Stimulated activated CD4-positive, alpha-beta T cell treated with anti-CD3 and anti-CD28 coated beads, Interleukin-1b, Interleukin-23, amount 100 ng/mL, for 24 hours (primary cell): ENCODE results near the gene LRRC63.
"Not testable (repeated sequence)": the region's sequence is repeated elsewhere in the genome, so short reads cannot be mapped to it uniquely, and the experiment has no call there.

Experiments used
- DNase-seq, 4 experiments: peaks; one replicate each; pipeline ENCODE4 v3.0.0-alpha.2; 2020; ENCODE audit warnings: low read depth in 4 of 4, low spot score in 1 of 4

The LRRC63 gene

DNA sequence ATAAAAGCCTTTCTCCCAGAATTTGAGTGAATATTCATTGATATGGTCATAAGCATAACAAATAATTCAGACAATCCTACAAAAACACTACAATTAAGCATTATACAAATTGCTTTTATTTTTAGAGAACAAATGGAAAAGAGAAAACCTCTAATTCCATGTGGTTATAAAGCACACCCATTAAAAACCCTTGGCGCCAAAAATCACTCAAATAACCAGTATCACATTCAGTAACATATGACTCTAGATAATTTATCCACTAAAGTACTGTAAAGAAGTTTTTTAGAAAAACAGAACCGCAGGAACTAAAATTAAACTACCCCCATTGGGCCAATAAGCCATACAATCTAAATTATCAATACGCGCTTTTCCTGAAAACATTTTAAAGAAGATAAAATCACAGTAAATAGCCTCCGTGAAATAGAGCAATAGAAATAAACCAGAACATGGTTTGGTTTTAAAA, 30.3 kb upstream of the LRRC63 start:
- DNase-seq, result no peak

DNA sequence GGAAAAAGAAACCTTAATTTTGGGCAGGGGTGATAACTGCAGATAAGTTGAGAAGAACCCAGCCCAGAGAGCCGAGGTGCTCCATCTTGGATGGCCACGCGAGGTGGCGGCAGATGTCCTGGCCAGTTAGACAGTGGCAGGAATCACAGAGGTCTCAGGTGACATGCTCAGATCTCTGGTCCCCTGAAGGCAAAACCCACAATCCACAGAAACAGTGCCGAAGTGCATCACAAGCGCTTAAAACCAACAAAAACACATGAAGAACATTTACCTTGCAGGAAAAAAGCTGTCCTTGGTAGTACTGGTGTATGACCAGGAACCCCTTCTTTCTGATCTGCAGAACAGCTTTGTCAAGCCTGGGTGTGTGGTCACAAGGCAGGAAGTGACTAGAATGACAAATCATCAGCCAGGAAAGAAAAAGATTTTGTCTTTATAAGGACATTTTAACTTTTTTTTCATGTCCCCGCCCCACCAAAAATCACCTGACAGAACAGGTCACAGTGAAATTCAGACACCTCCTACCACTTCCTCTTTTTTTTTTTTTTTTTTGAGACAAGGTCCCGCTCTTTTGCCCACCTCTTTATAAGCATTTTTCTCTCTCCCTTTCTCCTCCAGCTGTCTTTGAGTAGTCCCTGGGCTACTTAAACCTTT, 29.8 kb upstream of the LRRC63 start, which contains the start of gene LCP1:
Gene LCP1, minus strand, starts transcription at position 338 of the 651 bp plus-strand sequence. CDS start 22,515 bp downstream, outside the sequence.
- DNase-seq, result peak; percentile 26 to 65 (median 45)

DNA sequence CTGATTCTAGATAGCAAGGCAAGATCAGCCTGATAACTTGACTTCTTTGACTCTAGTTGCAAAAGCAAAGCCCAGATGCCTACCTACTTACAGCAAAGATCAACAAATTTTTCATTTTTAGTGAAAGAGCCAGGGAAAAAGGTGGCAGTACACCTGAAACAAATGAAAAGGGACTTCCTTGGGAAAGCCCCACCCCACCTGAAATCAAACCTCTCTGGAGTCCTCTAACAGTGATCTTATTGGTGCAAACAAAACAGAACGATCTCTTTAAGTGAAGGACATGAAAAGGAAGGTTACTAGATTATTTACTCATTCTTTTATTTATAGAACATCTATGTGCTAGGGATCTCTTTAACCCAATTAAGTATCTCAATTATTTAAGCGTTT, 29.2 kb upstream of the LRRC63 start:
- DNase-seq, result no peak

DNA sequence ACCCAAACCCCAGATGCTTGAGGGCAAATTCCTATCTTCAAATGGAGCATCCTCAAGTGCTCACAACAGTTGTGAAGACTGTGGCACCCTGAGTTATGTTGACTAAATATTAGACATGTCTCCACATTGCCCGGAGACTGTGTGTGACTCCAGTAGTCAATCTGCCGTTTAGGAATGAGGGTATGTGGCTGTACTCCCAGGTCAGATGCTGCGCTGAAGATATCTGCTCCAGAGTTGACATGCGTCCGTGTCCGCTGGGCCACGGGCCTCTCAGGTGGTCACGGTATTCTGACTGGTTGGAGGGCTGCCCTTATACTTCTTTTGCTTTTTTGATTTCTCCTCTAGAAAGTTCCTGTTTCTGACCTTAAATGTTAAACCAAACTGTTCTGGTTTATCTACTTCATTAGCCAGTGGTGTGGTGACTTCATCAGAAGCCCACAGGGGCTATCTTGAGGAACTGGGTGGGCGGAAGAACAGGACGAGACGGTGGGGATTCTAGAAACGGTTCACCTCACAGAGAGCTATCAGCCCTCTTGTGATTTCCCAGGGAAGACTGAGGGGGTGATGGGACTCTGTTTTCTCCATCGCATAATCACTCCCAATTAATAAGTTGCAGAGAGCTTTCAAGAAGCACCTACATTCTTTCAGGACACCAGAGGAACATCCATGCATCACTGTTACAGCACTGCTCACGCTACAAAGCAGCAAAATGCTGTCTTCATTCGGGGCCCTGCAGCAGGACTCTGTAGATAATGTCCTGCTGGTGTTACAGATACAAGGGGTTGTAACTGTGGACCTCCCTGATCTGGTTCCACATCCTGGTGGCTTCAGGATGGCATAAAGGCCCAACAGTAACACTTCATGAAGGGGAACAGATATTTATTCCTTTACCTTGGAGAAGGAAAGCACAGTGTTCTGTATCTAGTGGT, 28.4 kb upstream of the LRRC63 start:
- no peak for DNase-seq

DNA sequence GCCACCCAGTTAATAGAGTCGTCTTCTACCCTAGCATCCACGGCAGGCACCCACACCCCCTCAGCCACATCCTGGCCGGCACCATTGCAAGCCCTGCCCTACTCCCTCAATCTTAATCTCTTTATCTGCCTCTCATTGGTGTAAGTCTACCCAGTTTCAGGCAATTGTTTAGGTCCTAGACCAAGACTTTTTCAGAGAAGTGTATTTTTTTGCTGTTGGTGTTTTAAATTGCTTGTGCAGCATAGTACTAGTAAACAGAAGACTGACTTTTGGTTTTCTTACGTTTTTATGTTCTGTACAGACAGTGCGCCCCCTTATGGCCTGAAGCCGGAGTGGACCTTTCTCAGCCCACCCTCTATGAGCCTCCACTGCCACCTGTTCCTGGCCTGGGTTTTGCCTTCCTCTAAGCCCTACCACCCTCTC, 27.4 kb upstream of the LRRC63 start:
- peak; percentile 45 to 68 (median 62) for DNase-seq

DNA sequence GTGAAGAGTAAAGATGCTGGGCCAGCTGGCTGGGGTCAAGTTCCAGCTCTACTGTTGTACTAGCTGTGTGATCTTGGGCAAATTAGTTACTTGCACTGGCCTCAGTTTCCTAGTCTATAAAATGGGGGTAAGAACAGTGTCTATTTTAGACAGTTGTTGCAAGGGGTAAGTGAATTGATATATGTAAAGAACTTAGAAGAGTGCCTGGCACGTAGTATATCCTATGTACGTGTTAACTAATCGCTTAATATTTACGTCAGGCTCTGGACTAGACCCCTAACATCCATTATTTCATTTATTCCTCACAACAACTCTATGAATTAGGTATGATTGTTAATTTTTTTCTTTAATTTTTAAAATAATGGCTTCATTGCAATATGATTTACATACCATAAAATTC, 26.1 kb upstream of the LRRC63 start:
- no peak for DNase-seq

DNA sequence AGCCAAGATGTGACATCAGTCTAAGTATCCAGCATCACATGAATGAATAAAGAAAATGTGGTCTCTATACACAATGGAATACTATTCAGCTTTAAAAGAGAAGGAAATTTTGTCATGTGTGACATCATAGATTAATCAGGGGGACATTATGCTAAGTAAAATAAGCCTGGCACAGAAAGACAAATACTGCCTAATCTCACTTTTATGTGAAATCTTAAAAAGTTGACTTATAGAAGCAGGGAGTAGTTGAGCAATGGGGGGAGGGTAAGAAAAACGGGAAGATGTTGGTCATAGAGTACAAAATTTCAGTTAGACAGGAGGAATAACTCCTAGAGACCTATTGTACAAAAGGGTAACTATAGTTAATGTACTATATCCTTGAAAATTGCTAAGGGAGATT, 19.3 kb upstream of the LRRC63 start:
- DNase-seq, result no peak

DNA sequence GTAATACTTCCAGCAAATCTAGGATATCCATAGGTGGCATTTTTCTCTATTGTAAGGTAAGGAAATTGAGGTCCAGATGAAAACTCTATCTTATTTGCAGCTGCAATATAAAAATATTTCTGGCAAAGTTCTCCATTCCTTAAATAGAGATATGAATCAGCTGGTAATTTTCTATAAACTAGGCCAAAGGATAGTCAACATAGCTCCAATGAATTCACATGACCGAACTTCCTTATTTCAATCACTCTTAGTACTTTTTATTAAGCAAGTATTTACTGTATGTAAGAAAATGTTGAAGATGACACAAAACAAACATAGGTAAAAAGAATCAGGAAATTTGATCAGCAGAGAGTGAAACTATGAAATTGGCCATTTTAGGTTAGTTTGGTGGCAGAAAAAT, 16.7 kb upstream of the LRRC63 start:
- DNase-seq, result no peak

DNA sequence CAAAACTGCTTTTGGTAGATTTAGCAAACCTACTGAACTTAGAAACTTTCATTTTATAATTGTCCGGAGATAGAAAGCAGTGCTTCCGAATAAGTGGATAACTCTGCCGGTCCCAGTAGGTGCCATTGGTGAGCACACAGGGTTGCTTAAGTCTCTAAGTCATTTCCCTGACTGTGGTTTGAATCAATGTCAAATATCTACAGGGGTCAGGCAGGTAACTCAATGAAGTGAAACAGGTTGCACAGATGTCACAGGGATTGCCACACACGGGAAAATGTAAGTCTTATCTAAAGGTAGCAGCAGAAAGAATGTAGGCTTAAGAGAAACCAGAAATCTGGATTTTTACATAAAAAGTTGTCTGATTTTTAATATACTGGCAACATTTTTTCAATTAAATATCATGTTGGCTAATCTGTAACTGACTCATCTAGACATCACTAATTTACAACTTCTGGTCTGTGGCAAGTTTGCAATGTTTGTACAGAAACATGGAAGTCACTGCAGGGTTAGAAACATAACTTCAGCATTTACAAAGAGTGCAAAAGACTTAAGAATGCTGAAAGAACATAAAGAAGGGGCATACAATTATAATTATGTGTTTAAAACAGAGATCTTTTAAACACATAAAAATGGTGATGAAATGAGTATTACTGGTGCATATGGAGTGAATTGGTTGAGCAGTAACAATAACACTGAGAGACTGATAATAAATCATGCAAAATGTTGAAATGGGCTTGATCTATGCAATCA, 14.3 kb upstream of the LRRC63 start:
- no peak for DNase-seq

DNA sequence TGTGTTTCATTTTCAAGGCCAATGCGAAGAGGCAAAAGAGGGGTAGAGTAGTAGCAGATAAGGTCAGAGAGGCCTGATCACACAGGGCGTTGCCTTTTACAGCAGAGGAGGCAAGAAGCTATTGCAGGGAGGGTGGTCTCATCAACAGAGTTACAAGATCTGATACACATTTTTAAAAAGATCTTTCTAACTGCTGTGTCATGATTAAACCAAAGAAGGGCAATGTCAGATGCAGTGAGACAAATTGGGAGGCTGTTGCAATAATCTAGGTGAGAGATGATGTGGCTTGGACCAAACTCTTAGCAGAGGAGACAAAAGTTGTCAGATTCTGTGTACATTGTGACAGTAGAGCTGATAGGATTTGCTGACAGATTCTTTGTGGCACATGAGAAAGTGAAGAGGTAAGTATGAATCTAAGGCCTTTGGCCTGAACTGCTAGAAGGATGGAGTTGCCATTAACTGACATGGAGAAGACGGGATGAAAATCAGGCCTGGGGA, 13.0 kb upstream of the LRRC63 start:
- DNase-seq, result no peak

DNA sequence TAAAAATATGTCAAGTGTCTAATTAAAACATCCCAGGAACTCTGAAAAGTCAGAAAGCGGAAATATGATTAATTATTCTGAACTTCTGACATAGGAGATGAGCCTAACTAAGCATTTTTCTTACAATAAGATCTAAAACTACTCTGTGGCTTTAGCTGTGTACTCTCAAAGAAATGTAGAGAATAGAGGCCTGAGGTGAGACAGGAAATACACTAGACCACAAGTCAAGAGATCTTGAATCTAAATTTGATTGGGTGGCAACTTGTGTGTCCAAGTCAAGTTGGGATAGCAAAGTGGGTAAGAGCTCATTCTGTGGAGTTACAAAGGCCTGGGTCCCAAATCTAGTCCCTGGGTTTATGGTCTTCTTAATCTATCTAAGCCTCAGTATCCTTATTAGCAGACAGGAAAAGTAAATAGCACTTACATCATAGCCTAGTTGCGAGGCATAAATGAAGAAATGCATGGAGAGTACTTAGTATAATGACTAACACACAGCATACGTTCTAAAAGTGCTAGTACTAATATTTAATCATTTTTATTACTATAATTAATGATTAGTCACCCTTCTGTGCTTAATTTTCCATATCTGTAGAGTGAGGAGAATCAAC, 9.4 kb upstream of the LRRC63 start:
- DNase-seq, result no peak

DNA sequence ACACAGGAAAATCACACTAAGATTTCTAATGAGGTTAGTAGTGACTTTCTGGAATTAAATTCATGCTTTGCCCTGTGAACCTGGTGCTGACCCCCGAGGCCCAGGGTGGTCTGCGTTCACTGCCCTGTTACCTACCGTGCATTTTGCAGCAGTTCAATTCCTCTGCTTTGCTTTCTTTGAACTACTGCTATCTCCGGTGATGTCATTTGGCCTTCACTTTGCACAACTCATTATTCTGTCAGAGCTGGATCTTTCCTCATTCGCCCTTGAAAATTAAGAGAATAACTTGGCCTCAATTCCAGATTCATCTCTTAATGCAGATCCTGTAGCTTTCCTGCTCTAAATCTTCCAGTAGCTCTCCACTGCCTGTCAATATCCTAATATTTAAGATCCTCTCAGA, 8.8 kb upstream of the LRRC63 start:
- DNase-seq, result no peak

DNA sequence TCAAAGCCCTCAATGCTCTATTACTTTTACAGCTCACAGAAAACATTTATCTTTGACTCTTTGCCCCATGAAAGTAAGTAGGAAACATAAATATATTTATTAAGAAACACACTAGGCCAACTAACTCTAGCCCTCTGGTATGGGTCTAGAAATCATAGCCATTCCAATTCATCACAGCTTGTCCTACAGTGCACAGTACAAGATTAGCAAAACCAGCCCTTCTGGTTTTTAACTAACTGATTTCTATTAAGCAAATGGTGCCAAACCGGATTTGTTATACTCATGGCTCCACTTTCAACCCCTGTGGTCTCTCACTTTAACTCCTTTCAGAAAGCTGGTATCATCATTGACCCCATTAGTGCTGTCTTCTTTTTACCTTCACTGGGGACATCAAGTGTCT, 5.6 kb upstream of the LRRC63 start:
- DNase-seq, result no peak

DNA sequence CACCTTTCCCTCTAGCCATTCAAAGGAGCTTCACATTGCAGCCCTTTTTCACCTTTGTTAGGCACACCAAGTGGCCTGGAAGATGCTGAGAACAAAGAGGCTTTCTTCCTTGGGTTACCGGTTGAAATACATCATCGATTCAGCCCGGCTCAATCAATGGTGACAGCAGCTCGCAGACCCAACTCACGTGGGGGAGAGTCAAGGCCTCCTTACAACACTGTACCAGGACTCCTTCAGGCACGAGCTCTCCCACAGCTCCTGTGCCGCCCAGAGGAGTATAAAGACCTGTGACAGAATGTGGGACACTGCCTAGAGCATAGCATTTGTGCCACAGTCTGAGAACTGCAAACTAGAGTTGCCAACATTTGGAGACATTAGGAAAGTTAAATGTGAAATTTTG, 3.9 kb upstream of the LRRC63 start:
- no peak for DNase-seq

DNA sequence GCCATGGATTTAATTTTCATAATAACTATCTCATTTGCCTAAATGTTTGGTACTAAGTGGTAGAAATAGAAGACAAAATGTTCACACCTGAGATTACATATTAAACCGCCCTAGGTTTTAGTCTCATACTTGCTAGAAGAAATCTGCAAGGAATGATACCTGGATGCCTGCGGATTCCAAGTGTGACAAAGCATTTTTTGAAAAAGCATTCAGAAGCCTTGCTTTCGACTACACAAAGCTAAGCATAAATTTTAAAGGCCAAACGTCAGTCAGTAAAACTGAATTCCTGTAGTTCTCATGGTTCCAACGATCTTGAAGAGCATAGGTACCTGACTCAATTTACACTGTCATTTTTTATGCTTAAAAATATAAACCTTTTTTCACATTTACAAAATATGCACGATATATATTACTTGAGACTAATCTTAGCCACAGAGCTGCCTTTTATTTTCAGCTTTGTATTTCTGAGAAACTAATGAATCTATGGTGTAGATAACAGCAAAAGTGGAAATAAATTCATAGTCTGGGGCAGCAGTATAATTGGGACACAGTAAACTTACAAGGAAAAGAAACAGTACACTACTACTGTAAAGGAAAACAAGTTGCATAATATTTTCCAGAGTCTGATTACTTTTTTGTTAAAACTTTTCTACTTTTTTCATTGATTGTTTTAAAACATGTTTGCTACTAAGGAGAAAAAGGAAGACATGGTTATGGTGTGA, 1.2 kb upstream of the LRRC63 start:
- DNase-seq, result no peak

DNA sequence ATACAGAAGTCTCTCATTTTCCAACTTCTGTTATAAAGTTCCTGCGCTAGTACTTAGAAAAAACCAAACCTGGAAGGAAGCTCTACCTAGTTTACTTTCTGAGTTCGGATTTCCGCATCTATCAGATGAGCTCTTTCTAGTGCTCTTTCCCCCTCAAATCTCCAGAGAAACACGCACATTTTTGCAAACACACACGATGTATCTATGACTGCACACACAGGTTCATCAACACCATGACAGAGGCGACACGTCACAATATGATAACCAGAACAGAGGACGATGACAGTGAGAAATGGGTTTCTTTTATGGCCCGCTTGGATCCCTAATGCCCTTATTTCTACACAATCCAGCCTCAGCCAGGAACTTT, 629 bp upstream of the LRRC63 start:
- peak; percentile 3 to 25 (median 12) for DNase-seq

DNA sequence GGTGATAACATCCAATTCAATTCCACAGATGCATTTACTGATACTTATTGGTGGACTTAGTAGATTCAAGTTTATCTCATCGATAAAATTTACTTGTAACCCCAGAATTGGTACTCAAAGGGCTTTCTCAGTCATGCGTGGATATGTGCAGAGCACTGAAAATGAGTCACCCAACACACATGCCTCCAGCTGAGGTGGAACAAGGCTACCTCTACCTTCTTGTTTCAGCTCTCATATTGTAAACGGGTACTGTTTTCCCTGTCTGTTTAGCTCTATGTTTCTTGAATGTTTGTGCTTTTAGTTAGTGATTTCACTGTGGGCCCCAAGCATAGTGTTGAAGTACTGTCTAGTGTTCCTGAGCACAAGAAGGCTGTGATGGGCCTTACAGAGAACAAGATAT, 1.5 kb downstream of the LRRC63 start:
- DNase-seq, result no peak

DNA sequence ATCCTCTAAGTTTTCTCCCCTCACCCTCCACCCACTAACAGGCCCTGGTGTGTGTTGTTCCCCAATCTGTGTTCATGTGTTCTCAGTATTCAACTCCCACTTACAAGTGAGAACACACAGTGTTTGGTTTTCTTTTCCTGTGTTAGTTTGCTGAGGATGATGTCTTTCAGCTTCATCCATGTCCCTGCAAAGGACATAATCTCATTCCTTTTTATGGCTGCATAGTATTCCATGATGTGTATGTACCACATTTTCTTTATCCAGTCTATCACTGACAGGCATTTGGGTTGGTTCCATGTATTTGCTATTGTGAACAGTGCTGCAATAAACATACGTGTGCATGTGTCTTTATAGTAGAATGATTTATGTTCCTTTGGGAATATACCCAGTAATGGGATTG, 3.0 kb downstream of the LRRC63 start:
- not testable (repeated sequence) for DNase-seq

DNA sequence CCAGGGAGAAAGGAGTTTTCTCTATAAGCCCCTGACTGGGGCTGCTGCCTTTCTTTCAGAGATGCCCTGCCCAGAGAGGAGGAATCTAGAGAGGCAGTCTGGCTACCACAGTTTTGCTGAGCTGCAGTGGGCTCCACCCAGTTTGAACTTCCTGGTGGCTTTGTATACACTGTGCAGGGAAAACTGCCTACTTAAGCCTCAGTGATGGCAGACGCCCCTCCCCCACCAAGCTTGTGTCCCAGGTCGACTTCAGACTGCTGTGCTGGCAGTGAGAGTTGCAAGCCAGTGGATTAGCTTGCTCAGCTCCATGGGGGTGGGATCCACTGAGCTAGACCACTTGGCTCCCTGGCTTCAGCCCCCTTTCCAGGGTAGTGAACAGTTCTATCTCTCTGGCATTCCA, 8.5 kb downstream of the LRRC63 start:
- DNase-seq, result not testable (repeated sequence)

DNA sequence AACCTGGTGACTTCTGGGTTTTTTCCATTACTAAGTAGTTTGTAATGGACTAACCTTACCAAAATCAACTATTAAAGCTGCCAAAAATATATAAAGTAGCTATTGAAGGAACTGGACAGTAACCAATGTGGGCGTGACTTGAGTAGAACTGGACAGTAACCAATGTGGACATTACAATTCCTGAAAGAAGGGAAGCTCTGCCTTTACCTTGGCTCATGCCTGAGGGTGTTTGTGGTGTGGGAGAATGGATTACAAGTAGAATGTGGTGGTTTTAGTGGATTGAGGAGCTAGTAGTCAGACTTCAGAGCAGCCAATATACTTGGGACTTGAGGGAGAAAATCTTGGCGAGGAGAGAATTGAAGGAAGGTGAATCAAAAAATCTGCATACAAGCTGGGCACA, 17.5 kb downstream of the LRRC63 start:
- DNase-seq, result no peak
